ENCODE data around the gene MAMDC4.

GRCh38 chr9:136832581-136832980, 19.6 kb upstream of the MAMDC4 start:
- TF ChIP-seq TAF1 (IDR thresholded peaks at IDR 0.05; ENCODE audit: borderline replicate concordance, low read depth, low read length): no peak
- TF ChIP-seq POLR2A (IDR thresholded peaks at IDR 0.05; ENCODE audit: low read depth, low read length): no peak

Measured in GM12892 (cell line).